GM19025 (cell line): ENCODE data around the gene PRMT9.

Experiments used
- ATAC-seq: cut with Tn5 transposase; IDR thresholded peaks from one replicate; pipeline ENCODE4 v1.9.1; 2021; ENCODE audit warnings: mild to moderate bottlenecking, low read depth, moderate library complexity; ENCODE audit not compliant: unreplicated experiment

PRMT9 gene

GRCh38 chr4:147683717-147684700 is at the start of gene PRMT9:
TSS of gene PRMT9 (minus strand) at chr4:147684163. CDS start at chr4:147683987, 176 bp downstream.
- ATAC-seq, result peak; percentile 99

- peak; percentile 12 for ATAC-seq
Measured at GRCh38 chr4:147732518-147733235, 48.7 kb upstream of the PRMT9 start.

- ATAC-seq, result peak; percentile 65
Measured at GRCh38 chr4:147731580-147732517, 47.9 kb upstream of the PRMT9 start, which contains the start of gene ARHGAP10. TSS of gene ARHGAP10 (plus strand) at chr4:147732088. CDS start at chr4:147732302, 214 bp downstream.

DNA sequence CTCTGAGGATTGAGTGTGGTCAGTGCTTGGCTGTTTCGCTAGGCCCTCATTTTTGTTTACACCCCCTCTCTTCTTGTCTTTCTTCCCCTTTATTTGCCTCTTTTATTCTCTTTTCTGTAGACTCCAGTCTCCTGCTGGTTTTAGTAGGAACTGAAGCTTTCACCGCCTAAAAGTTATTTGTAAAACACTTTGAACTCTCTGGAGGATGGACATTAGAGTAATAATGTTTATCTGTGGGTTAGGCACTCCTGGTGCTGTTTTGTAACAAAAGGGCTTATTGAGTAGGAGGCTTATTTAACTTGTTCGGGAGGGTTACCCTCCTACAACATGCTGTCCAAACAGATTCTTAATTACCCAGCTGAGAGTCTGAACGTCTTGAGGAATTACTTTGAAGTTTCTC is 46.4 kb upstream of the PRMT9 start:
- ATAC-seq, result no peak

- ATAC-seq, result no peak
Measured at GRCh38 chr4:147727476-147728028, 43.6 kb upstream of the PRMT9 start.

DNA sequence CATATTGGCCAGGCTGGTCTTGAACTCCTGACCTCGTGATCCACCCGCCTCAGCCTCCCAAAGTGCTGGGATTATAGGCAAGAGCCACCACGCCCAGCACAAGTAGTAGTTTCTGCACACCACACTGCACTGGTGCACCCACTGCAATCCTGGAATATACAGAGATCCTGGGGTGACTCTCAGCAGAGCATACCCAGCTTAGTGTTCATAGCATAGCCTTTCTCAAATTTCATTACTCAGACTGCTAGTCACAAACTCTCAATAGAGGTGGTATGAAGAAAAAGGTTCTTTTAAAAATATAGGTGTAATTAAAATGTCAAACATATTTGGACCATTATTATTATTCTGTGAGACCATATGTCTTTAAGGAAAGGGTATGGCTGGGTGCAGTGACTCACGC is 41.7 kb upstream of the PRMT9 start:
- no peak for ATAC-seq

DNA sequence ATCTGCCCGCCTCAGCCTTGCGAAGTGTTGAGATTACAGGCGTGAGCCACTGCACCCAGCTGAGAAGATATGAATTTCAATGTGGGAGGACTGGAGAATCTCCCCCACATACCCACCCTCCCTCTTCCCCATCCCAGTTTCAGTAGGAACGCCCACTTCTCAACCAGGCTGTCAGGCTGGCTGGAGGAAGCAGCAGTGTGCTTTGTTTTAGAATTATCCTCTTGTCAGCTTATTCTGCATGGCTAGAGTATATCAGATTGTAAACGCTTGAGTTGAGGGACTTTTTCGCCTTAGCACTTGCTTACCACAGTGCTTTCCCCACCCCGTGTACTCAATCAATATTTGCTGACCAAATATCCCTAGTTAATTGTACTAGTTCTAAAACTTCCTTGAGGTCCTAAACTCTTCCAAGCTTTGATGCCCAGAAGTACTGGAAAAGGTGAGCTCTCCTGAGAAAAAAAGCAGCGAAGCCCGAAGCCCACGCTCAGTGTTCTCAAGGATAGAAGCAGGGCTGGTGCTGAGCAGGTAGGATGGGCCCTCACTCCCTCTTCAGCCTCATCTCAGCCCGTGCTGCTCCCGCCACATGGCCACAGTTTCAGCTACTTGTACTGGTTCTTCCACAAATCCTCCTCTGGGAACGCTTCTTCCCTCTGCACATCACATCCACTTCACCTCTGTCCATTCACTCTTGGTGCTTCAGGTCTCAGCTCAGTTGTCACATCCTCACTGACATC is 40.7 kb upstream of the PRMT9 start:
- ATAC-seq, result no peak

DNA sequence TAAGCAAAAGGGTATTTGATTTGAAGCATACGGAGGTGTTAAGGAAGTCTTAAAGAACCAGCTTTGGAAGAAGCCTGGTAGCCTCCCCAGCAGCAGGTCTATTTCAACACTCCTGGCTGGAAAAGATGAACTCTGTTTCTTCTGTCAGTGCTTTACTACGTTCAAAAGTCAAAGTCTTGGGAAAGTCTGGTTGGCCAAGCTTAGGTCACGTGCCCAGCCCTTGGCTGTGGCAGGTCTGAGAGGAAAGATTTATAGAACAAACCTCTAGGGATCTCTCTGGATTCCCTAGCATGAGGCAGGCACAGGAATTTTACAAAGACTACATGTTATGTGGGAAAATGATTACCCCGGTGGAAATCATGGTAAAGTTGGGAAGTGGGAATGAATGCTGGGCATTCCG is 39.4 kb upstream of the PRMT9 start:
- no peak for ATAC-seq

DNA sequence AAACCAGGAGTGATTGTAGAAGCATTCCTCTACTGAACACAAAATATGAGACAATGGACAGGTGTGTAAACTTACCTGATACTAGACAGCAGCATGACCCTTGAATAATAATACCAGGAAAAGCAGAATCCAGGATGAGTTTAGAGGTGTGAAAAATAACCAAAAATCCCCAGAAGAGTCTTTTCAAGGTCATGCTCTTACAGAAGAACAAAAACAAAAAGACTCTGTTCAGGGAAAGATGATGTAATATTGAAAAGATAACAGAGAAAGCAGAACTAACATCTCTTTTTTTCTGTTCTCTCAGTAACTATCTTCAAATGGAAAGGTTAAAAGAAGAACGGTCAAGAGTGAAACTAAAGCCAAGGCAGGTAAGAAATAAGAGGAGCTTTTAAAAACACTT is 33.9 kb upstream of the PRMT9 start:
- peak; percentile 85 for ATAC-seq

GRCh38 chr4:147714575-147715401 is 30.8 kb upstream of the PRMT9 start:
- ATAC-seq, result no peak

DNA sequence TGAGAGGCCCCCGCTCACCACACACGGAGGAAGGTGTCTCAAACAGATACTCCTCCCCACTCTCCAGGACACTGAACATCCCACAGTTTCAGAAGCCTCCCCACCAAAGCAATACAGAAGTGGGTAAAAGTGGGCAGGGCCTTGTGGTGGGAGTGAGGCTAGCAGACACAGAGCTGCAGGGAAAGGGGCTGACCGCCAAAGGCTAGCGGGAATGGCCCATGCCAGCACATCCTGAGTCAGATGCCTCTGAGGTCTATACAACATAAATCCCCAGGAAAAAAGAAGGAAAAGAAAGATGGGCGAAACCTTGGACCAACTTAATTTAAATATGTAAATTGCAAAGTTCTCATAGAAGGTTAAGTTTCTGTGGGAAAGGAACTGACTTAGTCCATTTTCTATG is 26.0 kb upstream of the PRMT9 start:
- ATAC-seq, result no peak

DNA sequence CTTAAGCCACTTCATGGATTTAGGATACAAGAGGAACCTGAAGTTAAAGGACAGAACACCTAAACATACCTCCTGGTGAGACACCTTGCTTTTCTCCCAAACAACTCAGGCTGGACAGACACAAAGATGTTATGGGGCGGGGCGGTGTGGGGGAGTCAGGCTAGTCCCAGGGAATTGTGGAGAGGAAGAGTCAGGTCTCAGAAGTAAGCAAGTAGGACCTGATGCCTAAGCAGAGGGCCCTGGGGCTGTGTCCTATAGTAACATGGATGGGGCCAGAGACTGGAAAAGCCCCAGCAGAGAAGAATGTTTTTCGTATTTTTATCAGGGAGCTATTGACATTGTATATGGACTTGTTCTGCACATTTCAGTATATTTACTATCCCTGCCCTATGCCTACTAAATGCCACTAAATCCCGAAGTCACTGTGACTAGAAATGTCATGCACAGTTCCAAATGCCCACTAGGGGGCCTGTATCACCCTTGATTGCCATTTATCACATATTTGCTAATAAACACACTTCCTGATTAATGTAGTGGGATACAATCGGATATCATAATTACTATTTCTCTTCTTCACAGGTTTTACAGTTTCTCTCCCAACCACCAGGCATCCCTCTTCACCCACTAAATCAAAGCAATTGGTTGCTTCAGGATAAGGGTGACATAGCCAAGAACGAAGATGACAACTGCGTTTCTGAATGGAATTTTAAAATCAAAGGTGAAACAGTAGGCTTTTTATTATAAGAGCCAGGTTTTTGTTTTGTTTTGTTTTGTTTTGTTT is 24.1 kb upstream of the PRMT9 start:
- no peak for ATAC-seq

DNA sequence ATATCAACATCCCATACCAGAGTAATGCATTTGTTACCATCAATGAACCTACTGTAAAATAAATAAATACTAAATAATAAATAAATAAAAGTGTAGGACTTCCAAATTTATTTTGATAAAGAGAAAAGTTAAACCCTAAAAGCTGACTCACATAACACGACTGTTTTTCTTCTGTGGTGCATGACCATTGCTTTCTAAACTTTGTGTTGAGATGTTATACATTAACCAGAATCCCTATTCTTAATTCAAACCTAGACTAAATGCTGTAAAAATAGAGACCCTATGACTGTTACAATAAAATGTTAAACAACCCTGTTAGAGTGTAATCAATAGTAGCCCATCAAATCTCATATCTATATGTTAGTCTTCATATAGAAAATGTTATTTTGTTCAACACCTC is 20.9 kb upstream of the PRMT9 start:
- no peak for ATAC-seq

GRCh38 chr4:147696866-147697265 is 12.9 kb upstream of the PRMT9 start:
- ATAC-seq, result no peak

DNA sequence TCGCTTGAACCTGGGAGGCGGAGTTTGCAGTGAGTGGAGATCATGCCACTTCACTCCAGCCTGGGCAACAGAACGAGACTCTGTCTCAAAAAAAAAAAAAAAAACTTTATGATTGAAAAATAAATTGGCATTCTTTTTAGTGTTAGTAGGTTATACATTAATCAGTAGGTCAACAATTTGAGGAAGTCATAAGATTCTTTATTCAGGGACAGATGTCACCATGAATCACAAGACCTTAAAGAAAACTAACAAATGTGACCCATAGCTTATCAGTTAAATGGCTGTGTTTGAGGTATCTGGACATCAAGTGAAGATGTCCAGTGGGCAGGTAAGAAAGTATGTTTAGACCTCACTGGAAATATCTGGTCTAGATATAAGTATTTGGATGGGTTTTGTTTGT is 9.3 kb upstream of the PRMT9 start:
- no peak for ATAC-seq

DNA sequence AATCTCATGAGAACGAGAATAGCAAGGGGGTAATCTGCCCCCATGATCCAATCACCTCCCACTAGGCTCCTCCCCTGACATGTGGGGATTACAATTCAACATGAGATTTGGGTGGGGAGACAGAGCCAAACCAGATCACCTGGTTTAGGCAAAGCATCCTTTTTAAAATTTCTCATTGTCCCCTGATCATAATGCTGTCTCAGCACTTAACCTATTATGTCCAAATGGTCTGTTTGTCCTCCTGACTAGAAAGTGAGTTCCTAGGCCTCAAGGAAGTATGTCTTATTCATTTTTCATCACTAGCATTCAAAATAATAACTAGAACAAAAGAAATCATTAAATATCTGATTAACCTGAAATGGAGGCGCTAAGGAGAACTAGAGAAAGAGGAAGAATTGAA is 7.9 kb upstream of the PRMT9 start:
- ATAC-seq, result no peak

DNA sequence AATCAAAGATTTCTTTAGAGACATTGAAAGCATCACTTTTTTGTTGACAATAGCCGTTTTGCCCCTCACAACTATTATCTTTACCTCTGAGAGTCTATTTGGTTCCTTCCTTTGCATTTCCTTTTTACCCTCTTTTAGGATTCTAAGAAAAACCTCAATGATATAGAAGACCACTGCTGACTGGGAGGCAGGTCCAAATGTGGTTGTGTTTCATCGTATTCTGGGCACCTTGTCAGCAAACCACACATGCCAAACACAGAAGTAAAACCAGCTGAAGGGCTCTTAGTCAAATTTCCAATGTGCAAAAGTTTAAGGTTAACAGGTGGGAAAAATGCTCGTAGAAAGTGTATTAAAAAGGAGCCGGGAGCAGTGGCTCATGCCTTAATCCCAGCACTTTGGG is 5.1 kb upstream of the PRMT9 start:
- no peak for ATAC-seq

DNA sequence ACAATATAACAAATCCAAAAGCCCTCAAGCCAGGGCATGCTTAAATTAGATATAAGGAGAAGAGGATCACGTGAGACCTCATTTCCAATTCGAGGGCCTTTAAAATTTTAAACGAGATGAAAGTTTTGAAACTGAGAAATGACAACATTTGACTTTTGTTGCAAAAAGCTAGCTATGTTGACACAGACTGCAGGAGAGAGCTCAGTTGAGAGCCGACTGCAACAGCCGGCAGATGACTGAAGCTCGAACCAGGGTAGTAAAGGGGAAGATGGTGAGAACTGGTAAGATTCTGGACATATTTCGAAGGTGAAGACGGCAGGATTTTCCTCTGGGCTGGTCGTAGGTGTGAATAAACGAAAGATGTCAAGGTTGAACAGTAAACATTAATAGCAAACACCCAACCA is 773 bp downstream of the PRMT9 start:
- no peak for ATAC-seq
